Right cardiac atrium (tissue), 5 donors: ENCODE data around the gene NELL1. TPM values are rescaled to one million over a fixed set of nuclear protein-coding genes. Genes with fewer than 3 reads are reported as not detected.
"Not testable (repeated sequence)": the region's sequence is repeated elsewhere in the genome, so short reads cannot be mapped to it uniquely, and the experiment has no call there.

Source experiments
- ATAC-seq, 2 donors: fragments of 200-7000 bp; cut with Tn5 transposase; one replicate each; pipeline versions ENCODE4 v1.8.0 to v1.9.1; 2020; ENCODE audit warnings: moderate library complexity in 2 of 2, mild to moderate bottlenecking in 1 of 2
- DNase-seq, 3 donors: peaks; one replicate each; pipeline ENCODE4 v3.0.0-alpha.2; 2020
- H3K27ac ChIP-seq: one replicate; pipeline ENCODE4 v1.5.1; 2013; ENCODE audit warnings: mild to moderate bottlenecking, low read length, control low read depth, moderate library complexity
- H3K27me3 ChIP-seq: one replicate; pipeline ENCODE4 v1.6.1; 2013; ENCODE audit not compliant: control insufficient read depth, insufficient read depth
- H3K4me1 ChIP-seq: one replicate; pipeline ENCODE4 v1.6.1; 2013; ENCODE audit warnings: low read length; ENCODE audit not compliant: control insufficient read depth, insufficient read depth
- H3K4me3 ChIP-seq: one replicate; pipeline ENCODE4 v1.5.1; 2013; ENCODE audit warnings: low read length, control low read depth
- H3K9me3 ChIP-seq: one replicate; pipeline ENCODE4 v1.6.1; 2013; ENCODE audit warnings: low read length; ENCODE audit not compliant: control insufficient read depth
- WGBS: extraction: QIAGEN DNeasy Blood & Tissue Kit; methylation state at CpG from one replicate; pipeline ENCODE4 v1.1.7; 2013; 5-methylcytosine and 5-hydroxymethylcytosine counted together
- intact Hi-C, 4 donors: fragments of 100-400 bp; cut with DNase I; formaldehyde crosslinking; loops; one replicate each; pipeline versions ENCODE4 v1.11.0 to v1.14.0; 2022 to 2023
- polyA plus RNA-seq: library from polyadenylated mRNA; stranded (reverse); fragments of 200-250 nt; gene quantifications from one replicate; pipeline ENCODE4 v1.2.3, GENCODE V29; 2013
- total RNA-seq, 4 donors: library from RNA; stranded (reverse); fragmentation: NEBNext Ultra II Directional; extraction: Animal tissue kit (Norgen Biotek cat#: 25700); gene quantifications; one replicate each; pipeline ENCODE4 v1.2.1, GENCODE V29; 2021
- donor health status: healthy with polysubstance abuse.
- donor health status: DM: no; HTN: yes; CAD: no.
- donor health status: DM: no; HTN: no; CAD: no.
- donor health status: DM: no; HTN: yes; CAD: no; lungs with severe emphysema.
- donor health status: DM: yes; HTN: yes; CAD: no.

NELL1 gene
- total and polyA plus RNA-seq, 5 donors: 0.09 to 0.22 TPM; not detected in 3

DNA sequence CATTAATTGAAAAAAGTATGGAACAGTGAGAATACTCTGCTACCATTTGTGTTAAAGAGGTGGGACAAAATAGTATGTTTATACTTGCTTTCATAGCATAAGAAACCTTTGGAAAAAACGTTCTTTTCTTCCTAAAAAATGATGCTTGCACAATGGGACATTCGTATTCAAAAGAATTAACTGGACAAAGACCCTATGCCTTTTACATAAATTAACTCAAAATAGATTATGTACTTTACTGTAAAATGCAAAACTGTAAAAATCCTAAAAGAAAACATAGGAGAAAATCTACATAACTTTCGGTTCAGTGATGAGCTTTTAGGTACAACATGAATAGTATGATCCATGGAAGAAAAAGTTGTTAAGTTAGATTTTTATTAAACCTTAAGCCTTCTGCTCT, 166.2 kb downstream of the NELL1 start:
- intact Hi-C loops: no loop called here
- Histone ChIP-seq H3K27me3 (no peaks in the 10 kb centered on the region), H3K4me3 (no peak overlapping the region), H3K27ac (no peak overlapping the region), H3K4me1 (no peaks in the 10 kb centered on the region), H3K9me3 (no peaks in the 10 kb centered on the region)
- ATAC-seq: no peak
- no peak for DNase-seq
- WGBS: 63% methylated on average over 3 of the region's 3 CpGs

DNA sequence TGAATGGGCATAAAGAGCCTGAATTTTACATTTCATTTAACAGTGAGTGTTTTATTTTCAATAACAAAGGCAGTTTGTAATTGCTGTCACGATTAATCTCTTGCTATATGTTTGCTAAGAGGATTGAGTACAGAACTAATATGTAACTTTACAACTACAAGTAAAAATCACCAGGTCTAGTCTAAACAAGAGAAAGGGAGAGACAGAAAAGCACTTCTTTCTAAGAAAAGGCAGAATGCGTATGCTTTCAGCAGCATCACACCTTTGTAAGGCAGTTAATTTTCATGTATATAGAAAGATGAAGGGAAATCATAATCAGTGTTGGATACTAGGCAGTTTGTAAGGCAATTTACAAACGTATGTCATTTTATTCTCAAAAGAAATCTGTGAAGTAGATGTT, 169.8 kb downstream of the NELL1 start:
- Histone ChIP-seq H3K9me3 (no peaks in the 10 kb centered on the region), H3K4me3 (no peak overlapping the region), H3K4me1 (no peaks in the 10 kb centered on the region), H3K27me3 (no peaks in the 10 kb centered on the region), H3K27ac (no peak overlapping the region)
- WGBS: 46% methylated on average over 3 of the region's 3 CpGs
- intact Hi-C loops: no loop called here
- DNase-seq: no peak
- ATAC-seq: no peak

DNA sequence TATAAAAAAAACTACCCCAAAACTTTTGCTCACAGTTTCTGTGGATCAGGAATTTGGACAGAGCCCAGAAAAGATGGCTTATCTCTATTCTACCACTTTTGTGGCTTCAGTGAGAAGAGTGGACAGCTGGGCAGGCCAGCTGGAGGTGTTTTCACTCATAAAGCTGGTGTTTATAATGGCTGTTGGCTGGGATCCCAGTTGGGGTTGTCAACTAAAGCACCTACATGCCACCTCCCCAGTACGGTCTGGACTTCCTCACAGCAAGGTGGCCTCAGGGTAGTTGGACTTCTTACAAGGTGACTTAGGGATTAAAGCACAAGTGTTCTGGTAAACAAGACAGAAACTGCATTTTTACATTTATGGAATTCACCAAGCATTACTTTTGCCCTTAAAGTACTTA, 171.0 kb downstream of the NELL1 start:
- Histone ChIP-seq H3K27me3 (no peaks in the 10 kb centered on the region), H3K27ac (no peak overlapping the region), H3K4me1 (no peaks in the 10 kb centered on the region), H3K4me3 (no peak overlapping the region), H3K9me3 (no peaks in the 10 kb centered on the region)
- ATAC-seq (no peak), DNase-seq (no peak)
- WGBS: 32% methylated on average over 1 of the region's 1 CpG
- intact Hi-C loops: no loop called here

DNA sequence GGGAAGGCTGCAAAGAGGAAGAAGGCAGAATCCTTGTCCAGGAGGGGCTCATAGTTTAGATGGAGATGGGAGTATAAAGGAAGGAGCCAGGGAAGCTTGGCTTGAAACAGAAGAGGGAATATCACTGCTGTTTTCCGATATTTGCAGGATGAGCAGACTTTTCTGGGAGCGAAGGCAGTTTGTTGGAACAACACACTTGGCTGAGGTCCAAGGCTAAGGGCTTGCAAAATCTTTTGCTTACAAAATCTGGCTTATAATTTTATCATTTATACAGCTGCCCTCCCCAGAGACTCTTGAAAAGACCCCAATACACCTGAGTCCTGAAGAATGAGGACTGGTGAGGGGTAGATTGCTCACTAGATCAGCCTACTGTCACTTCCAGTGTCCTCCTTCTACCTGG, 174.8 kb downstream of the NELL1 start:
- Histone ChIP-seq H3K4me1 (no peaks in the 10 kb centered on the region), H3K9me3 (no peaks in the 10 kb centered on the region), H3K4me3 (no peak overlapping the region), H3K27me3 (no peaks in the 10 kb centered on the region), H3K27ac (no peak overlapping the region)
- DNase-seq (no peak), ATAC-seq (no peak)
- intact Hi-C loops: no loop called here
- 68% methylated on average over 2 of the region's 2 CpGs for WGBS

DNA sequence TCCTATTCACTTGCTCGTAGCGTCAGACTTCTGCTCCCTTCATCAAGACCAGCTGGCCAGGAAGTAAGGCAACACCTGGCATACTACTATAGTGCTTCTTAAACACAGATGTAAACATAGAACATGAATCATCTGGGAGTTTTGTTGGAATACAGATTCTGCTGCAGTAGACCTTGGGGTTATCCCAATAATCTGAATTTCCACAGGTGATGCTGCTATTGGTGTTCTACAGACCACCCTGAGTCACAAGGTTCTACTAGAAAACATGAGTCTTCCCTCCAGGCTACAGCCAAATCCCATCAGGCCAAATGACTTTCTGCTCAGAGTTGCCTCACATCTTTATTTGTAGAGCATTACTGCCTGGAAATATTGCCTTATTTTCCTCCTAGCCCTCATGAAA, 175.2 kb downstream of the NELL1 start:
- WGBS: 67% methylated on average over 2 of the region's 2 CpGs
- no peak overlapping the region for H3K27ac ChIP-seq
- no peaks in the 10 kb centered on the region for H3K4me1 ChIP-seq
- no peaks in the 10 kb centered on the region for H3K9me3 ChIP-seq
- no peak overlapping the region for H3K4me3 ChIP-seq
- intact Hi-C loops: no loop called here
- ATAC-seq (no peak), DNase-seq (no peak)
- H3K27me3 ChIP-seq: no peaks in the 10 kb centered on the region

DNA sequence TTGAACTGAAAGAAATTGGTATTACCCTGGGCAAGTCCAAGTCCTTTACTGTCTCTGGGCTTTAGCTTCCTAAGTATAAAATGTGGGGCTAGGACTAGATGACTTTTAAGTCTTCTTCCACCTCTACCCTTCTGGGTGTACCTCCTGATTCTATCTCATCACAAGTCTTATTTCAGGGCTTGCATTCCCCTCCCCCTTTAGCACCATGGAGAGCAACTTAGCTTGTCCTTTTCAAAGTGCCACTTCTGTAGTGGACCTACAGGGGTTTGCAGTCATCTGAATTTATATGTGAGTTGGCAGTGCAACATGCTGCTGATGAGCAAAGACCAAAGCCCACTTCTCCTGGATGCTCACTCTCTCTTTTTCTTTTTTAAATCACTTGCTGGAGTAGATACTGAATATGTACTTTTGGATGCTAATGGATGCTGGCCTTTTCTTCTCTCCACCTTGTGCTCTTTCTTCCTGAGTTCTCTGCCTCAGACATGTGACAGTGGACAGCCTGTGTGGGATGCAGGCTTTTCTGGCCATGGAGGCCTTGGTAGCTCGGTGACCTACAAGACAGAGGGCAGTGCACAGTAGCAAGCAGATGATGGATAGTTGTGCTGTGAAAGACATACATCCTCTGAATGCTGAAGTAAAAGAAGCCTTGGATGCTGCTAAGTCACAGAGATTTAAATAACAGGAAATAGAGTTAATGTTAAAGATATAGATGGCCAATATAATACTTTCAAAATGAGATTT, 185.0 kb downstream of the NELL1 start:
- intact Hi-C loops: no loop called here
- no peak for ATAC-seq
- Histone ChIP-seq H3K27me3 (no peaks in the 10 kb centered on the region), H3K4me1 (no peaks in the 10 kb centered on the region), H3K27ac (no peak overlapping the region), H3K9me3 (no peaks in the 10 kb centered on the region), H3K4me3 (no peak overlapping the region)
- DNase-seq: no peak
- WGBS: 52% methylated on average over 1 of the region's 1 CpG

DNA sequence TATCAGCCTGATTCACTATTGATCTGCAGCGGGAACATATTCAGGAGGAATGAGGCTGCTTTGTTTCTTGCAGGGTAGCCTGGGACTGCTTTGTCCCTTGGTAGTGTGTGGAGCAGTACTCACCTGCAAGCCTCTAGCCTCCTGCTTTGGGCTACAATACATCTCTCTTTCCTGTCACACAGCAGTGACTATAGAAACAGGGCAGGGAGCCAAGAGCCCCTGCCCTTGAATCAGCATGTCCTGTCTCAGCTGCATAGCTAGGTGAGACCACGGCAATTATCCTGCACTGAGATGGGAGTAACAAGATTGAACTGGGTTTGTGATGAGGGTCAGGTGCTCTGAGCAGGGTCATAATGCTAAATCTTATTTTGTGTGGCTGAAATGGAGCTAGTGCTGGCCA, 191.9 kb downstream of the NELL1 start:
- Histone ChIP-seq H3K4me1 (no peaks in the 10 kb centered on the region), H3K27ac (no peak overlapping the region), H3K9me3 (no peaks in the 10 kb centered on the region), H3K4me3 (no peak overlapping the region), H3K27me3 (no peaks in the 10 kb centered on the region)
- intact Hi-C loops: no loop called here
- DNase-seq (no peak), ATAC-seq (no peak)
- 77% methylated on average over 2 of the region's 2 CpGs for WGBS

DNA sequence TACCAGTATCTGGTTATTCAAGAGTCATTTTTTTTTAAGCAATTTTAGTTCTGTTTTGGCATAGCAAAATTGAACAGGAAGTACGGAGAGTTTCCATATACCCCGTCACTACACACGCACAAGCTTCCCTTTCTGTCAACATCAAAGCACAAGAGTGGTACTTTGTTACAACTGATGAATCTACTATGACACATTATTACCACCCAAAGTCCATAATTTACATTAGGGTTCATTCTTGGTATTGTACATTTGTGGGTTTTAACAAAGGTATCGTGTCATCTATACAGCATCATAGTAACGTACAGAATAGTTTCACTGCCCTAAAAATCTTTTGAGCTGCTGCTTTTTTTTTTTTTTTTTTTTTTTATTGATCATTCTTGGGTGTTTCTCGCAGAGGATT, 192.9 kb downstream of the NELL1 start:
- H3K27ac ChIP-seq, ATAC-seq, H3K9me3 ChIP-seq, H3K4me3 ChIP-seq, intact Hi-C loops, DNase-seq, H3K27me3 ChIP-seq, H3K4me1 ChIP-seq: not testable (repeated sequence)
- 76% methylated on average over 6 of the region's 6 CpGs for WGBS

DNA sequence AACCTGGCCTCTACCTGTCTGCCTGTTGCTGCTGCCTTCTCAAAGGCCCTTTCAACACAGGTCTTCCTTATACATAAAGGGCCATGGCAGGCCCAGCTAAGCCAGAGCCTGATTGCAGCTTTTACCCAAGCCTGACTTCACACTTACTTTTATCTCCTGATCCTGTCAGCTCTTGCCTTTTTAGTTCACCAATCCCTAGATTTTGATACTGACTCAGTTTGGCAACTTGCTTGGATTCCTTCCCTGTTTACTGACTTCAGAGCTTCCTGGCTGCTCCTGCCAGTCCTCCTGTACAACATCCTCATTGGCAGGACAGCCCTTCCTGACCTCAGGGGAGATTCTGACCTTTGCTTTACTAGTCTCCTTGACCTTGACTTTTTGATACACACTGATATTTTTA, 195.2 kb downstream of the NELL1 start:
- H3K4me3 ChIP-seq: no peak overlapping the region
- no peaks in the 10 kb centered on the region for H3K9me3 ChIP-seq
- H3K4me1 ChIP-seq: no peaks in the 10 kb centered on the region
- H3K27ac ChIP-seq: no peak overlapping the region
- DNase-seq: no peak
- H3K27me3 ChIP-seq: no peaks in the 10 kb centered on the region
- ATAC-seq: no peak
- intact Hi-C loops: no loop called here

DNA sequence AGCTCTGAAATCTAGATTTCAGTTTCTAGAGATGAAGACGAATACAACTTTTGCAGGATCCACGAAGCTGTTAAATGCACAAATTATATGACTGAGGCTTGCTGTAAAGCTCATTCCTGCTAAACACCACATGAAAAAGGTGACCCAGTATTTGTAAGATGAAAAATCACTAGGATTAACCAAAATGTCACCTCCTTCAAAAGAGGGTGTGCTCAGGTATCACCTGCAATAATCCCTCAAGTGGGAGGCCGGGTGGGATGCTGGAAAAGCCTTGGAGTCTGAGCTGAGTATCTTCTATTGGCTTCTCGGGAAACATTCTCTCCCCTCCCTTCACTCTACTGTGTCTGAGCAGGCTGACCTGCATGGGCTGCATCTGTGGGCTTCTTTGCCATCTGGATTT, 195.8 kb downstream of the NELL1 start:
- no peaks in the 10 kb centered on the region for H3K9me3 ChIP-seq
- no peak overlapping the region for H3K27ac ChIP-seq
- intact Hi-C loops: no loop called here
- WGBS: 69% methylated on average over 4 of the region's 4 CpGs
- H3K4me1 ChIP-seq: no peaks in the 10 kb centered on the region
- H3K27me3 ChIP-seq: no peaks in the 10 kb centered on the region
- H3K4me3 ChIP-seq: no peak overlapping the region
- ATAC-seq: no peak
- no peak for DNase-seq

DNA sequence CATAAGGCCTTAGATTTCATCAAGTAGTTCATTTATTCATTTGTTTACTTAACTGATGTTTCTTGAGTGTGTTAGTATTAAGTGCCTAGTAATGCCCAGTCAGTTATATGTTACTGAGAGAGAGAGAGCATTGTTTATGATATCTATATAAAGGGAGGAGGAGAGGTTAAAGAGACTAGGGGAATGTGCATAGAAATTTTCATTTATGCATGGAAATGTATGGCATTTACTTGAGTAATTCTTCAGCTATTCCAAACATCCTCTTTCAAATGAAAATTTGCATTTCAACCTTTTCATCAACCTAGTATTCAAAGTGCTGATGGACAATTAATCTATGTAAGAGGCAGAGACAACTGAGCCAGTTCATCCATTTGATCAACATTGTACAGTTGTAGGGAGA, 199.7 kb downstream of the NELL1 start:
- no peaks in the 10 kb centered on the region for H3K27me3 ChIP-seq
- ATAC-seq: no peak
- H3K27ac ChIP-seq: no peak overlapping the region
- intact Hi-C loops: no loop called here
- no peak overlapping the region for H3K4me3 ChIP-seq
- no peak for DNase-seq
- no peaks in the 10 kb centered on the region for H3K9me3 ChIP-seq
- no peaks in the 10 kb centered on the region for H3K4me1 ChIP-seq

DNA sequence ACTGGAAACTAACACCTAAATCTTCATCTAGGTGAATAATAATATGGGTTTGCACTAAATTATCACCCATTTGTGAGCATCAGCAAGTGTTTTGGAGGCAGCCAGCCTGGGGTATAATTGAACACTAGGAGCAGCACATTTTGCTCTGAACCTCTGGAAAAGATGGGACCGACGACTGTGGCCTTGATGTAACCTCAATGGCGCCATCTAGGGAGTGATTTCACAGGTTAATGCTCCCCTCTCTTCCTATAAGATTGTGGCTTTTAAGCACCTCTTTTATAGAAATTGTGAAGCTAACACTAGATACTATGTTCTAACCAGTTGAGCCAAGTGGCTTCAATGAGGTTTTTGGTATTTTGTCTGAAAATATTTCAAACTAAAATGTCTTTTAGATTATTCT, 203.7 kb downstream of the NELL1 start:
- Histone ChIP-seq H3K9me3 (no peaks in the 10 kb centered on the region), H3K27me3 (no peaks in the 10 kb centered on the region), H3K4me3 (no peak overlapping the region), H3K4me1 (no peaks in the 10 kb centered on the region), H3K27ac (no peak overlapping the region)
- 7% methylated on average over 3 of the region's 3 CpGs for WGBS
- intact Hi-C loops: no loop called here
- no peak for DNase-seq
- ATAC-seq: no peak
